Measurements from ENCODE around the gene COMTD1.
"Not testable (repeated sequence)": the region's sequence is repeated elsewhere in the genome, so short reads cannot be mapped to it uniquely, and the experiment has no call there.

The COMTD1 gene

DNA sequence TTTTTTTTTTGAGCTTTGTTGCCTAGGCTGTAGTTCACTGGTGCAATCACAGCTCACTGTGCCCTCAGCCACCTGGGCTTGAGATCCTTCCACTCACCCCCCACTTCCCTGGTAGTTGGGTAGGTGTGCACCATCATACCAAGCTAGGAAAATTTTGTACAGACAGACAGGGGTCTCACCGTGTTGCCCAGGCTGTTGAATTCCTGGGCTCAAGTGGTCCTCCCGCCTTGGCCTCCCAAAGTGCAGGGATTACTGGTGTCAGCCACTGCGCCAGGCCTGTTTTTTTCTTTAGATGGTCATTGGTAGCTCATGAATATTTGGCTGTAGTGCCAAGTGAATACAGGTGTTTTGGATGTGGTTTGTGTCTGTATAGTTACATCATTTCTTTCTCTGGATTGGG, 7.5 kb downstream of the COMTD1 start:
- Histone ChIP-seq H3K4me3 (no peak overlapping the region), H3K9me3 (no peaks in the 10 kb centered on the region), H3K27ac (peak overlapping the region; percentile 6 to 74), H3K4me1 (peaks cover 0 to 71% (median 49%) of the 10 kb centered on the region in 4 donors), H3K36me3 (peaks cover 8 to 37% (median 22%) of the 10 kb centered on the region in 3 donors), H3K27me3 (no peaks in the 10 kb centered on the region)
- DNase-seq: peak in 1 of 2 donors; percentile 21
- intact Hi-C loops (cut with DNase I; ENCODE audit: low total_unique reads): no loop called here
- TF ChIP-seq, protein P1, sequence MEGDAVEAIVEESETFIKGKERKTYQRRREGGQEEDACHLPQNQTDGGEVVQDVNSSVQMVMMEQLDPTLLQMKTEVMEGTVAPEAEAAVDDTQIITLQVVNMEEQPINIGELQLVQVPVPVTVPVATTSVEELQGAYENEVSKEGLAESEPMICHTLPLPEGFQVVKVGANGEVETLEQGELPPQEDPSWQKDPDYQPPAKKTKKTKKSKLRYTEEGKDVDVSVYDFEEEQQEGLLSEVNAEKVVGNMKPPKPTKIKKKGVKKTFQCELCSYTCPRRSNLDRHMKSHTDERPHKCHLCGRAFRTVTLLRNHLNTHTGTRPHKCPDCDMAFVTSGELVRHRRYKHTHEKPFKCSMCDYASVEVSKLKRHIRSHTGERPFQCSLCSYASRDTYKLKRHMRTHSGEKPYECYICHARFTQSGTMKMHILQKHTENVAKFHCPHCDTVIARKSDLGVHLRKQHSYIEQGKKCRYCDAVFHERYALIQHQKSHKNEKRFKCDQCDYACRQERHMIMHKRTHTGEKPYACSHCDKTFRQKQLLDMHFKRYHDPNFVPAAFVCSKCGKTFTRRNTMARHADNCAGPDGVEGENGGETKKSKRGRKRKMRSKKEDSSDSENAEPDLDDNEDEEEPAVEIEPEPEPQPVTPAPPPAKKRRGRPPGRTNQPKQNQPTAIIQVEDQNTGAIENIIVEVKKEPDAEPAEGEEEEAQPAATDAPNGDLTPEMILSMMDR (IDR thresholded peaks at IDR 0.05): no peak

DNA sequence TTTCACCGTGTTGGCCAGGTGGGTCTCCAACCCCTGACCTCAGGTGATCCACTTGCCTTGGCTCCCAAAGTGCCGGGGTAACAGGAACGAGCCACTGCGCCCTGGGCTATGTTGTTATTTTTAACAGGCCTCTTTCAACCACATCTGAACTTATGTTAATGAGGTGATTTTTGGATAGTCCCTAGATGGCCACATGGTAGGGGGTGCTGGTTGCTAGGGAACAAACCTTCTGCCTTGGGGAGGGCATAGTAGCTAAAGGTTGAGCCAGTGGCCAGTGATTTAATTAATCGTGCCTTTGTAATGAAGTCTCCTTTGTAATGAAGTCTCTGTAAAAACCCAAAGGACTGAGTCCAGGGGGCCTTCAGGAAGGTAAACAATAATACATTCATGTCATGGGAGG, 9.1 kb downstream of the COMTD1 start:
- H3K9me3 ChIP-seq: no peaks in the 10 kb centered on the region
- peak overlapping the region; percentile 74 to 80 for H3K27ac ChIP-seq
- intact Hi-C loops (cut with DNase I; ENCODE audit: low total_unique reads): no loop called here
- DNase-seq: no peak
- H3K36me3 ChIP-seq: peaks cover 24 to 46% (median 38%) of the 10 kb centered on the region in 3 donors
- H3K4me1 ChIP-seq: peaks cover 0 to 73% (median 49%) of the 10 kb centered on the region in 4 donors
- H3K27me3 ChIP-seq: no peaks in the 10 kb centered on the region
- TF ChIP-seq, protein P1 (IDR thresholded peaks at IDR 0.05): no peak
- no peak overlapping the region for H3K4me3 ChIP-seq

DNA sequence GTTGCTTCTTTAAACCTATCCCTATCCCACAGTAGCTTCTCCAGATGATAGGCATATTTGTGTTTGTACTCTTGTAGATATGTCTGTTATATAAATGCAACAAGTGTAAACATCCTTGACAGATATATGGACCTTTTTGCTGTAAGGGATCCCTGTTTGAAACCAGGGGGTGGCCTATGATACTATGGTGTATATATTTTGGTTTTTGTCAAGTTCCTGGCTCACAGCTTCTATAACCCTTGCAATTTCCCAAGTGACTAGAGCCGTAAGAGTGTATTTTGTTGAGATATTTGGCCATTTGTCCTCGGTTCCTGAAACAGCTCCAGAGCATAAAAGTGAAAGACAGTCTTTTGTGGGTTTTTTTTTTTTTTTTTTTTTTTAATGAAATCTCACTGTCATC, 9.7 kb downstream of the COMTD1 start:
- H3K36me3 ChIP-seq: peaks cover 29 to 46% (median 43%) of the 10 kb centered on the region in 3 donors
- H3K4me1 ChIP-seq: peaks cover 0 to 73% (median 49%) of the 10 kb centered on the region in 4 donors
- H3K27me3 ChIP-seq: no peaks in the 10 kb centered on the region
- peak overlapping the region in 1 of 2 donors; percentile 19 for H3K4me3 ChIP-seq
- TF ChIP-seq, protein P1 (IDR thresholded peaks at IDR 0.05): no peak
- no peaks in the 10 kb centered on the region for H3K9me3 ChIP-seq
- no peak for DNase-seq
- intact Hi-C loops (cut with DNase I; ENCODE audit: low total_unique reads): no loop called here
- peak overlapping the region; percentile 74 to 80 for H3K27ac ChIP-seq

DNA sequence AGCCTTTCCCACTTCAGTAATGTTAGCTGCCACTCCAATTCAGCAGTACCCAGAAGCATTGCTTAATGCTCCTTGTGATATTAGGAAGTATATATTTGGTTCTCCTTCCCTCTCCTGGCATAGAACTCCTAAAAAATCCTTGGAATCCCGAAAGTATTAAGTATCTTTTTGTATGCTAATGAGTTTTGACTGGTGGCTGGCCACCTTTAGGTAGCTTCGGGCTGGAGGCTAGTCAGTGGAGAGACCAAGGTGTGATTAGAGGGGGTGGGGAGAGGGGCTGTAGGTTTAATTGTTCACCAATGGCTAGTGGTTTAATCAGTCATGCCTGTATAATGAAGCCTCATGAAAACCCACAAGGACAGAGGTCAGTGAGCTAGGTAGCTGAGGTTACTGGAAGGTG, 12.2 kb downstream of the COMTD1 start:
- peak overlapping the region; percentile 74 to 80 for H3K27ac ChIP-seq
- no peak for DNase-seq
- TF ChIP-seq, protein P1 (IDR thresholded peaks at IDR 0.05): no peak

DNA sequence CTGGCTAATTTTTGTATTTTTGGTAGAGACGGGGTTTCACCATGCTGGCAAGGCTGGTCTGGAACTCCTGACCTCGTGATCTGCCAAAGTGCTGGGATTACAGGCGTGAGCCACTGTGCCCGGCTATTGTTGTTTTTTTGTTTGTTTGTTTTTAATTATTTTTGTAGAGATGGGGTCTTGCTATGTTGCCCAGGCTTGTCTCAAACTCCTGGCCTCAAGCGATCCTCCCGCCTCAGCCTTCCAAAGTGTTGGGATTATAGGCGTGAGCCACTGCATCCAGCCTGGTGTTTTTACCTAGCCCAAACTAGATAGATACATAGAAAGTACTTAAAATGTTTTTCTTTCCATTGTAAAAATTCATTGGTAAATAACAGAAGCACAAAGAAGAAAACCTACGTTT, 14.3 kb downstream of the COMTD1 start:
- H3K4me3 ChIP-seq; H3K27me3 ChIP-seq; H3K9me3 ChIP-seq; H3K27ac ChIP-seq; intact Hi-C loops (cut with DNase I; ENCODE audit: low total_unique reads): not testable (repeated sequence)
- H3K4me1 ChIP-seq: peaks cover 0 to 45% (median 29%) of the 10 kb centered on the region in 4 donors
- DNase-seq: peak in 1 of 2 donors; percentile 1
- peaks cover 74 to 77% (median 75%) of the 10 kb centered on the region in 3 donors for H3K36me3 ChIP-seq

More for the DNA sequence above, 12.2 kb downstream of the COMTD1 start:
- Histone ChIP-seq H3K4me3 (no peak overlapping the region), H3K9me3 (no peaks in the 10 kb centered on the region), H3K4me1 (peaks cover 0 to 63% (median 38%) of the 10 kb centered on the region in 4 donors), H3K36me3 (peaks cover 54 to 61% (median 55%) of the 10 kb centered on the region in 3 donors), H3K27me3 (no peaks in the 10 kb centered on the region)
- intact Hi-C loops (cut with DNase I; ENCODE audit: low total_unique reads): no loop called here

DNA sequence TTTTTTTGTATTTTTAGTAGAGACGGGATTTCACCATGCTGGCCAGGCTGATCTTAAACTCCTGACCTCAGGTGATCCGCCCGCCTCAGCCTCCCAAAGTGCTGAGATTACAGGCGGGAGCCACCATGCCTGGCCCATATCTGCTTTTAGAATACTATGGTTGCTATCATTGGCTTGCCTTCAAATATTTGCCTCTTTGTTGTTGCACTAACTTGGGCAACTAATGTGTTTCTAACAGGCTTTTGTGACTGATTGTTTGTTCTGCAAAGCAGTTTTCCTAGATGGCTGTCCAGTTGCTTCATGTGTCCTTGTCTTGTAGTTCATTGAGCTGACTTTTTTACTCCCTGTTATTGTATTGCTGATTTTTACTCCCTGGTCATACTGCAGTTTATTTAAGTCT, 15.5 kb downstream of the COMTD1 start:
- Histone ChIP-seq H3K4me1 (peaks cover 0 to 38% (median 23%) of the 10 kb centered on the region in 4 donors), H3K4me3 (no peak overlapping the region)

More for the DNA sequence above, 15.5 kb downstream of the COMTD1 start:
- intact Hi-C loops (cut with DNase I; ENCODE audit: low total_unique reads): no loop called here
- TF ChIP-seq, protein P1 (IDR thresholded peaks at IDR 0.05): no peak
- Histone ChIP-seq H3K36me3 (peaks cover 83 to 89% (median 87%) of the 10 kb centered on the region in 3 donors), H3K9me3 (no peaks in the 10 kb centered on the region), H3K27ac (no peak overlapping the region), H3K27me3 (no peaks in the 10 kb centered on the region)
- DNase-seq: no peak

All from tibial artery (tissue), 4 donors.